Mucosa of descending colon (tissue), 3 donors: ENCODE data around the gene RPH3AL. TPM values are rescaled to one million over a fixed set of nuclear protein-coding genes. Genes with fewer than 3 reads are reported as not detected.

Experiments
- ATAC-seq: fragments of 200-7000 bp; cut with Tn5 transposase; one replicate; pipeline ENCODE4 v1.9.1; 2020; ENCODE audit warnings: mild to moderate bottlenecking, moderate library complexity
- DNase-seq, 3 donors: peaks; one replicate each; pipeline ENCODE4 v3.0.0-alpha.2; 2020
- H3K36me3 ChIP-seq: fragments of 200-600 bp; one replicate; pipeline ENCODE4 v1.8.0; 2021; ENCODE audit warnings: low read depth, mild to moderate bottlenecking
- H3K4me1 ChIP-seq: fragments of 200-600 bp; one replicate; pipeline ENCODE4 v1.8.0; 2021; ENCODE audit warnings: low read depth, mild to moderate bottlenecking
- H3K4me3 ChIP-seq: fragments of 200-600 bp; one replicate; pipeline ENCODE4 v1.8.0; 2021; ENCODE audit warnings: mild to moderate bottlenecking
- H3K9me3 ChIP-seq: fragments of 200-600 bp; one replicate; pipeline ENCODE4 v1.8.0; 2021; ENCODE audit warnings: mild to moderate bottlenecking
- CTCF ChIP-seq: fragments of 200-600 bp; IDR thresholded peaks from one replicate; pipeline ENCODE4 v1.8.0; 2022; ENCODE audit warnings: antibody characterized with exemption, mild to moderate bottlenecking
- intact Hi-C, 2 donors: fragments of 100-400 bp; cut with DNase I in 1 of 2; cut with micrococcal nuclease in 1 of 2; formaldehyde crosslinking; loops; one replicate each; pipeline versions ENCODE4 v1.11.0 to v1.11.1; 2022; cut with DNase I, micrococcal nuclease
- total RNA-seq, 3 donors: library from RNA; stranded (reverse); fragmentation: NEBNext Ultra II Directional in 2 of 3; extraction: Animal tissue kit (Norgen Biotek cat#: 25700) in 2 of 3; gene quantifications; one replicate each; pipeline versions ENCODE4 v1.2.1 to v1.2.4, GENCODE V29; 2021 to 2023
- donor health status: DM: no; HTN: no; CAD: no; lungs with moderate emphysema.
- donor health status: DM: no; HTN: no; CAD: no.
- donor health status: DM: no; HTN: yes; CAD: no.

RPH3AL gene
- total RNA-seq, 3 donors from 2014 or later: 24.0 to 44.1 (median 36.7) TPM

GRCh38 chr17:364766-365165 is 12.2 kb upstream of the RPH3AL start:
- no peaks in the 10 kb centered on the region for H3K36me3 ChIP-seq
- no peaks in the 10 kb centered on the region for H3K9me3 ChIP-seq
- no peak overlapping the region for H3K4me3 ChIP-seq
- no peak for TF ChIP-seq CTCF
- intact Hi-C loops: no loop called here
- DNase-seq (no peak), ATAC-seq (no peak)
- H3K4me1 ChIP-seq: no peaks in the 10 kb centered on the region

- no peak for ATAC-seq
Observed at GRCh38 chr17:364308-364707, 11.7 kb upstream of the RPH3AL start.

GRCh38 chr17:362721-363120 is 10.1 kb upstream of the RPH3AL start:
- no peak for TF ChIP-seq CTCF
- Histone ChIP-seq H3K36me3 (no peaks in the 10 kb centered on the region), H3K9me3 (no peaks in the 10 kb centered on the region), H3K4me3 (no peak overlapping the region), H3K4me1 (no peaks in the 10 kb centered on the region)
- intact Hi-C loops: no loop called here
- ATAC-seq: no peak
- DNase-seq: no peak

More at GRCh38 chr17:364308-364707, 11.7 kb upstream of the RPH3AL start:
- DNase-seq: no peak
- TF ChIP-seq CTCF: no peak
- H3K4me1 ChIP-seq: no peaks in the 10 kb centered on the region
- intact Hi-C loops: no loop called here
- H3K9me3 ChIP-seq: no peaks in the 10 kb centered on the region
- no peaks in the 10 kb centered on the region for H3K36me3 ChIP-seq
- H3K4me3 ChIP-seq: no peak overlapping the region

GRCh38 chr17:360092-360750 is 7.6 kb upstream of the RPH3AL start:
- no peaks in the 10 kb centered on the region for H3K36me3 ChIP-seq
- TF ChIP-seq CTCF: no peak
- intact Hi-C loops: no loop called here
- no peaks in the 10 kb centered on the region for H3K9me3 ChIP-seq
- DNase-seq (no peak), ATAC-seq (no peak)
- H3K4me1 ChIP-seq: no peaks in the 10 kb centered on the region
- H3K4me3 ChIP-seq: no peak overlapping the region

GRCh38 chr17:358491-359151 is 6.0 kb upstream of the RPH3AL start:
- intact Hi-C loops: no loop called here
- no peak for ATAC-seq

More at GRCh38 chr17:358491-359151, 6.0 kb upstream of the RPH3AL start:
- Histone ChIP-seq H3K36me3 (no peaks in the 10 kb centered on the region), H3K4me3 (no peak overlapping the region), H3K9me3 (no peaks in the 10 kb centered on the region), H3K4me1 (no peaks in the 10 kb centered on the region)
- DNase-seq: peak in 1 of 3 donors; percentile 21
- no peak for TF ChIP-seq CTCF
